GM21381 (cell line): ENCODE results near the gene ELOVL2.
"Not testable (repeated sequence)": the region's sequence is repeated elsewhere in the genome, so short reads cannot be mapped to it uniquely, and the experiment has no call there.

Experiments used
- ATAC-seq: cut with Tn5 transposase; IDR thresholded peaks from one replicate; pipeline ENCODE4 v1.9.1; 2021; ENCODE audit warnings: mild to moderate bottlenecking, moderate library complexity; ENCODE audit not compliant: unreplicated experiment

ELOVL2 gene, protein sequence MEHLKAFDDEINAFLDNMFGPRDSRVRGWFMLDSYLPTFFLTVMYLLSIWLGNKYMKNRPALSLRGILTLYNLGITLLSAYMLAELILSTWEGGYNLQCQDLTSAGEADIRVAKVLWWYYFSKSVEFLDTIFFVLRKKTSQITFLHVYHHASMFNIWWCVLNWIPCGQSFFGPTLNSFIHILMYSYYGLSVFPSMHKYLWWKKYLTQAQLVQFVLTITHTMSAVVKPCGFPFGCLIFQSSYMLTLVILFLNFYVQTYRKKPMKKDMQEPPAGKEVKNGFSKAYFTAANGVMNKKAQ

DNA sequence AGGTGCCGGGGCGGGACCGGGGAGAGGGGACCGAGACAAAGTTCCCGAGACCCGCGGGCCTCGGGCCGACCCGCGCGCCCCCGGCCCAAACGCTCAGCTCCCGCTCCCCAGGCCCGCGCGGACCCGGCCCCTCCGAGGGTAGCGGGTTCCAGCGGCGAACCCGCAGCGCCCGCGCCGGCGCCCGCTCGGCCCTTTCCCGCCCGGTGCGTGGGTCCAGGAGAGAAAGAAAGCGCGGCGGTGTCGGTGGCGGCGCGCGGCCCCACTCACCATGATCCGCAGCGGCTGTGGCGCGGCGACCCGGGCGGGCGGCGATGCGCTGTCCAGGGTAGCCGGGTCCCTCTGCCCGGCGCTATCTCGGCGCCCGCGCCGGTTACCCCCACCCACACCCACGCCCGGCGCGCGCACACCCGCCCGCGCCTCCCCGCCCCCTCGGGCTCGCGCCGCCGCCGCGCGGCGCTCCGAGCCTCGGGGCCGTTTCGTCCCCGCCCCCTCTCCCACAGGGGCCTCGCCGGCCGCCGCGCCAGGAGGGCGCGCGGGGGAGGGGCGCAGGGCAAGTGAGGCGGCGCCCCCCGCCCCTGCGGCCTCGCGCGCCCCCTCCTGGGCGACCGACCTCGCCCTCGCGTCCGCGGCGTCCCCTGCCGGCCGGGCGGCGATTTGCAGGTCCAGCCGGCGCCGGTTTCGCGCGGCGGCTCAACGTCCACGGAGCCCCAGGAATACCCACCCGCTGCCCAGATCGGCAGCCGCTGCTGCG lies at the start of gene ELOVL2:
Gene ELOVL2, minus strand, starts transcription at position 345 of the 751 bp plus-strand sequence. Its CDS starts 75 bp downstream, at position 270.
- peak; percentile 51 for ATAC-seq

GRCh38 chr6:11093376-11093625 lies 49.2 kb upstream of the ELOVL2 start:
- ATAC-seq = peak; percentile 15

GRCh38 chr6:11092668-11093375 lies 48.7 kb upstream of the ELOVL2 start:
- ATAC-seq = peak; percentile 23

DNA sequence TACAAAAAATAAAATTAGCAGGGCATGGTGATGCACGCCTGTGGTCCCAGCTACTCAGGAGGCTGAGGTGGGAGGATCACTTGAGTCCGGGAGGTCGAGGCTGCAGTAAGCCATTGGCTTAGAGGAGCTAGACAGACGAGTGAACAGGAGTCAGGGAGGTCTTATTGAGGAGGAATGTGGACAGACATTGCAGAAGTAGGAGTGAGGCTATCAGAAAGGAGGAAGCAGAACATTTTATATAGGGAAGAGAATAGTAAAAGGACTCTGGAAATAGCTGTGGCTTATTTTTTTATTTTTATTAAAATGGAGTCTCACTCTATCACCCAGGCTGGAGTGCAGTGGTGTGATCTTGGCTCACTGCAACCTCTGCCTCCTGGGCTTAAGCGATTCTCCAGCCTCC lies 47.0 kb upstream of the ELOVL2 start:
- not testable (repeated sequence) for ATAC-seq

- ATAC-seq = no peak
Measured at GRCh38 chr6:11089695-11090094, 45.6 kb upstream of the ELOVL2 start.

DNA sequence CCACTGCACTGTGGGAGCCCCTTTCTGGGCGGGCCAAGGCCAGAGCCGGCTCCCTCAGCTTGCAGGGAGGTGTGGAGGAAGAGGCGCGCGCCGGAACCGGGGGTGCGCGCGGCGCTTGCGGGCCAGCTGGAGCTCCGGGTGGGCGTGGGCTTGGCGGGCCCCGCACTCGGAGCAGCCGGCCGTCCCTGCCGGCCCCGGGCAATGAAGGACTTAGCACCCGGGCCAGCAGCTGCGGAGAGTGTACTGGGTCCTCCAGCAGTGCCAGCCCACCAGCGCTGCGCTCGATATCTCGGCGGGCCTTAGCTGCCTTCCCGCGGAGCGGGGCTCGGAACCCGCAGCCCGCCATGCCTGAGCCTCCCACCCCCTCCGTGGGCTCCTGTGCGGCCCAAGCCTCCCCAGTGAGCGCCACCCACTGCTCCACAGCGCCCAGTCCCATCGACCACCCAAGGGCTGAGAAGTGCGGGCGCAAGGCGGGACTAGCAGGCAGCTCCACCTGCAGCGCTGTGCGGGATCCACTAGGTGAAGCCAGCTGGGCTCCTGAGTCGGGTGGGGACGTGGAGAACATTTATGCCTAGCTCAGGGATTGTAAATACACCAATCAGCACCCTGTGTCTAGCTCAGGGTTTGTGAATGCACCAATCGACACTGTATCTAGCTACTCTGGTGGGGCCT lies 43.2 kb upstream of the ELOVL2 start:
- not testable (repeated sequence) for ATAC-seq

GRCh38 chr6:11085758-11086435 lies 41.8 kb upstream of the ELOVL2 start:
- no peak for ATAC-seq

DNA sequence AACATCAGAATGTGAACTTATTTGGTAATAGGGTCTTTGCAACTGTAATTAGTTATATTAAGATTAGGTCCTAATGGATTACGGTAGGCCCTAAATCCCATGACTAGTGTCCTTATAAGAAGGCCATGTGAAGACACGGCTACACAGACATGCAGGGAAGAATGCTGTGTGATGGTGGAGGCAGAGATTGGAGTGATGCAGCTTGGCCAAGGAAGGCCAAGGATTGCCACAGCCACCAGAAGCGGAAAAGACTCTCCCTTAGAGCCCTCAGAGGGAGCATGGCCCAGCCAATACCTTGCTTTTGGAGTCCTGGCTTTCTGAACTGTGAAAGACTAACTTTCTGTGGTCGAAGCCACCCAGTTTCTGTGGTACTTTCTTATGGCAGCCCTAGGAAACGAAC lies 39.9 kb upstream of the ELOVL2 start:
- no peak for ATAC-seq

- no peak for ATAC-seq
Measured at GRCh38 chr6:11083491-11083890, 39.4 kb upstream of the ELOVL2 start.

DNA sequence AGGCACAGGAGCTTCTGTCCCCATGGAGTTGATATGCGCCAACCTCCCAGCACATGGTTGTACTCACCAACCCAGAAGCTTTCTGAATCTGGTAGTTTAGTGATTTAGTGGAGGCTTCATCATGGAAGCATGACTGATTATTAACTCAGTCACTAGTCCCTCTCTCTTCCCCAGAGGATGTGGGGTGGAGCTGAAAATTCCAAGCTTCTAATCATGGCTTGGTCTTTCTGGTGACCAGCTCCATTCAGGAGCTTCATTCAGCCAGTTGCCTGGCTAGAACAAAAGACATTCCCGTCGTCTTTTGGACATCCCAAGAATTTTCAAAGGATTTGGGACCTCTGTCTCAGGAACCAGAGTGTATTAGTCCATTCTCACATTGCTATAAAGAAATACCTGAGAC lies 36.2 kb upstream of the ELOVL2 start:
- ATAC-seq = no peak

- no peak for ATAC-seq
Measured at GRCh38 chr6:11078266-11078665, 34.2 kb upstream of the ELOVL2 start.

- ATAC-seq = no peak
Measured at GRCh38 chr6:11076540-11076939, 32.4 kb upstream of the ELOVL2 start.

- ATAC-seq = no peak
Measured at GRCh38 chr6:11072101-11072500, 28.0 kb upstream of the ELOVL2 start.

- ATAC-seq = no peak
Measured at GRCh38 chr6:11069760-11070159, 25.7 kb upstream of the ELOVL2 start.

- ATAC-seq = no peak
Measured at GRCh38 chr6:11067348-11067747, 23.2 kb upstream of the ELOVL2 start.

- no peak for ATAC-seq
Measured at GRCh38 chr6:11066505-11067347, 22.6 kb upstream of the ELOVL2 start.

GRCh38 chr6:11065436-11066202 lies 21.5 kb upstream of the ELOVL2 start:
- ATAC-seq = no peak

DNA sequence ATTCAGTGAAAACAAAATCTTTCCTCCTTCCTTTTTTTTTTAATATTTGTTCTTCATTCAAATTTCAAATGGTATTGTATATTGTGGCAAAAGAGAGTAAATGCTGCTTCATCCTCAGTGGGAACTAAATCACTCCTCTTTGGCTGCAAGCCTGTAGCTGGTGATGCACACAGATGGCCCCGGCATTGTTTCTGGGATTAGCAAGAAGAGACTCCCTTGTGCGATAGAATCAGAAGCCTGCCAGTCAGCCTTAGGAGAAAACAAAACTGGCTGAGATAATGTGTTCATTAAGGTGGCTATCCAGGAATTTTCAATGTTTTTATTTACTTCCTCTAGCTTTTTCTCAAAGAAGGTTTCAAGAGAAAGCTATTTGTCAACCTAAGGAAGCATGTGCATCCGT lies 20.7 kb upstream of the ELOVL2 start:
- no peak for ATAC-seq

DNA sequence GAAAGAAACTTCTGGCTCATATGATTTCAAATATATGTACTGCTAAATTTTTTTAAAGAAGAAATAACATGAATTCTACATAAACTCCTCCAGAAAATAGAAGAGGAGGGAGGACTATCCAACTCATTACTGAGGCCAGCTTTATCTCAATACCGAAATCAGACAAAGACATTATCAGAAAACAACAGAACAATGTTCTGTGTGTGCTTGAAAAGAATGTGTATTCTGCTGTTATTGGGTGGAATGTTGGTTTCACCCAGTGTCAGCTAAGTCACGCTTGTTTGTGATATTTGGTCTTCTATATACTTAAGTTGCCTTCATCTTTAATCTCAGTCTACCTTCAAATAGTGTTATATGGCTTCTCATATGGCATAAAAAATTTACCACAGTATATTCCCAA lies 18.6 kb upstream of the ELOVL2 start:
- ATAC-seq = no peak
